Endothelial cell of umbilical vein (primary cell): ENCODE measurements around the gene HYDIN. TPM values are rescaled to one million over a fixed set of nuclear protein-coding genes. Genes with fewer than 3 reads are reported as not detected.

Experiments
- BruUV-seq: library from RNA; stranded (reverse); fragments of 400-500 nt; replicated peaks from 2 replicates; lab custom pipeline; 2021; lab: Mats Ljungman, UMichigan
- CTCF ChIA-PET: fragments of 300-600, 350-600 bp; sonication (Branson Sonifier 250); formaldehyde crosslinking; loops from one replicate; lab custom pipeline; 2021; ENCODE audit warnings: antibody characterized with exemption, inconsistent platforms; lab: Charles Lee
- POLR2A ChIA-PET: fragments of 300-600, 350-600 bp; sonication (Branson Sonifier 250); formaldehyde crosslinking; loops from one replicate; lab custom pipeline; 2021; ENCODE audit warnings: antibody characterized with exemption, inconsistent platforms; lab: Charles Lee
- DNase-seq: peaks from one replicate; pipeline ENCODE4 v3.0.0-alpha.2; 2011; ENCODE audit warnings: low read depth, low spot score
- FAIRE-seq: peaks from 2 replicates; lab custom pipeline; 2011; peaks lifted over from hg19 to GRCh38; lab: Jason Lieb, UNC
- H2AFZ ChIP-seq: 2 replicates; pipeline ENCODE4 v1.6.0; 2012; ENCODE audit warnings: low read depth, low read length, control low read depth, inconsistent platforms
- H3K27ac ChIP-seq: 2 replicates; pipeline ENCODE4 v1.5.1; 2011; ENCODE audit warnings: low read depth, mild to moderate bottlenecking, control low read depth, low read length, moderate library complexity; ENCODE audit not compliant: insufficient read depth
- H3K27me3 ChIP-seq, 2 experiments: 2 replicates each; pipeline versions ENCODE4 v1.6.0 to v1.6.1; 2011; ENCODE audit warnings: low read length in 2 of 2, mixed read lengths in 1 of 2; ENCODE audit not compliant: control insufficient read depth in 2 of 2, insufficient read depth in 2 of 2
- H3K36me3 ChIP-seq, 2 experiments: 2 replicates in 1 of 2; 3 replicates in 1 of 2; pipeline ENCODE4 v1.5.1; 2011; ENCODE audit warnings: low read length in 2 of 2, mild to moderate bottlenecking in 1 of 2, moderate library complexity in 1 of 2; ENCODE audit not compliant: control insufficient read depth in 2 of 2, insufficient read depth in 2 of 2; ENCODE audit errors: extremely low read depth in 1 of 2
- H3K4me1 ChIP-seq: 3 replicates; pipeline ENCODE4 v1.5.1; 2011; ENCODE audit warnings: mild to moderate bottlenecking, low read length; ENCODE audit not compliant: control insufficient read depth, insufficient read depth; ENCODE audit errors: extremely low read depth
- H3K4me2 ChIP-seq: 2 replicates; pipeline ENCODE4 v1.6.1; 2011; ENCODE audit warnings: low read length, control low read depth, mixed read lengths; ENCODE audit not compliant: insufficient read depth
- H3K4me3 ChIP-seq, 3 experiments: fragments of 200-600 bp in 1 of 3; sonication (generic), shearing (Covaris generic) in 1 of 3; replicated peaks in 1 of 3; 2 replicates each; pipeline ENCODE4 v1.5.1; 2011 to 2016; ENCODE audit warnings: control low read depth in 3 of 3, low read length in 3 of 3, mild to moderate bottlenecking in 2 of 3, inconsistent platforms in 1 of 3, low read depth in 1 of 3, moderate library complexity in 1 of 3; ENCODE audit not compliant: insufficient read depth in 1 of 3
- H3K79me2 ChIP-seq: 2 replicates; pipeline ENCODE4 v1.6.0; 2012; ENCODE audit warnings: low read length, inconsistent platforms; ENCODE audit not compliant: control insufficient read depth, insufficient read depth
- H3K9ac ChIP-seq: replicated peaks from 2 replicates; pipeline ENCODE3; 2011; ENCODE audit warnings: low read length, control low read depth; ENCODE audit not compliant: insufficient read depth; ENCODE audit errors: extremely low read depth
- H3K9me1 ChIP-seq: replicated peaks from 3 replicates; pipeline ENCODE4 v1.6.0; 2011; ENCODE audit warnings: mild to moderate bottlenecking, low read length; ENCODE audit not compliant: control insufficient read depth, insufficient read depth; ENCODE audit errors: extremely low read depth
- H3K9me3 ChIP-seq: replicated peaks from 2 replicates; pipeline ENCODE4 v1.5.1; 2012; ENCODE audit warnings: low read length, inconsistent platforms; ENCODE audit not compliant: control insufficient read depth, insufficient read depth
- H4K20me1 ChIP-seq: replicated peaks from 2 replicates; pipeline ENCODE3; 2011; ENCODE audit warnings: mild to moderate bottlenecking, low read length; ENCODE audit not compliant: control insufficient read depth, insufficient read depth; ENCODE audit errors: extremely low read depth
- CTCF ChIP-seq, 2 donors: IDR thresholded peaks; 1 replicate in 1 of 2; 2 replicates in 1 of 2; pipeline ENCODE4 v1.5.1; 2011; ENCODE audit warnings: low read length in 2 of 2, mild to moderate bottlenecking in 2 of 2, moderate library complexity in 2 of 2, control low read depth in 1 of 2, inconsistent platforms in 1 of 2, low read depth in 1 of 2; ENCODE audit not compliant: insufficient read depth in 1 of 2; ENCODE audit errors: extremely low read depth in 1 of 2
- EZH2 ChIP-seq: IDR thresholded peaks from 2 replicates; pipeline ENCODE4 v1.6.1; 2012; ENCODE audit warnings: borderline replicate concordance, low read depth, mild to moderate bottlenecking, moderate library complexity, low read length, inconsistent platforms; ENCODE audit not compliant: severe bottlenecking
- FOS ChIP-seq: IDR thresholded peaks from 2 replicates; pipeline ENCODE4 v1.6.1; 2011; ENCODE audit warnings: mild to moderate bottlenecking, low read length, moderate library complexity, borderline replicate concordance; ENCODE audit not compliant: insufficient read depth
- GATA2 ChIP-seq: IDR thresholded peaks from 2 replicates; pipeline ENCODE4 v1.7.0; 2011; ENCODE audit warnings: low read depth, mild to moderate bottlenecking, moderate library complexity, mixed read lengths, low read length; ENCODE audit not compliant: insufficient read length, insufficient read depth
- JUN ChIP-seq: IDR thresholded peaks from 2 replicates; pipeline ENCODE4 v1.6.1; 2011; ENCODE audit warnings: borderline replicate concordance, low read depth; ENCODE audit not compliant: insufficient read length, insufficient read depth
- MAX ChIP-seq: IDR thresholded peaks from 2 replicates; pipeline ENCODE4 v1.6.1; 2011; ENCODE audit not compliant: insufficient read depth, insufficient read length
- MYC ChIP-seq: IDR thresholded peaks from one replicate; pipeline ENCODE4 v1.6.1; 2011; ENCODE audit warnings: mild to moderate bottlenecking, low read depth, low read length
- POLR2A ChIP-seq: IDR thresholded peaks from 2 replicates; pipeline ENCODE4 v1.6.1; 2012; ENCODE audit warnings: low read depth, mild to moderate bottlenecking, control low read depth, low read length
- POLR2AphosphoS5 ChIP-seq: IDR thresholded peaks from 2 replicates; pipeline ENCODE4 v1.6.1; 2012; ENCODE audit warnings: low read depth, mild to moderate bottlenecking, control low read depth, low read length, moderate library complexity; ENCODE audit not compliant: insufficient read depth
- dilution Hi-C: fragments of 300-500 bp; cut with MboI; formaldehyde crosslinking; loops from one replicate; pipeline ENCODE4 v1.15.0; 2019; ENCODE audit warnings: low sequenced_read_pairs; ENCODE audit not compliant: extremely low pct_ligation_motif_present
- intact Hi-C: fragments of 100-400 bp; cut with micrococcal nuclease; formaldehyde crosslinking; loops from one replicate; pipeline ENCODE4 v1.10.0; 2022
- polyA plus RNA-seq, 4 experiments: library from polyadenylated mRNA; depleted of rRNA in 3 of 4; stranded (reverse) in 3 of 4; unstranded in 1 of 4; fragments of >200 nt; gene quantifications; 2 replicates each; pipeline versions ENCODE4 v1.2.1 to v1.2.3, GENCODE V29; 2011 to 2012; ENCODE audit warnings: missing spikeins in 1 of 4
- total RNA-seq: library from RNA; stranded (reverse); gene quantifications from 2 replicates; pipeline ENCODE4 v1.2.3, GENCODE V29; 2021

HYDIN gene
- total and polyA plus RNA-seq, 2 donors (not counting 3 experiments of a cell fraction or from before 2014, with no cell fraction given) = not detected

GRCh38 chr16:71264299-71264698 lies 33.8 kb upstream of the HYDIN start:
- no peak overlapping the region for H2AFZ ChIP-seq
- FAIRE-seq (no peak), DNase-seq (no peak)
- dilution Hi-C loops (no loop called here), intact Hi-C loops (no loop called here)
- H3K4me2 ChIP-seq = no peak overlapping the region
- H3K4me1 ChIP-seq = no peaks in the 10 kb centered on the region
- no peak overlapping the region for H3K27ac ChIP-seq
- H3K27me3 ChIP-seq = peaks cover under 1 to 3% of the 10 kb centered on the region in 2 experiments
- POLR2A ChIA-PET = no interaction called here
- CTCF ChIA-PET = interaction anchor here (0.7 to 1.0 kb wide), 2 partner anchors 14 to 47 kb away, joined by 3 read pairs; no protein-coding TSS in a partner anchor
- no TSS peak for BruUV-seq
- H3K9me1 ChIP-seq = no peaks in the 10 kb centered on the region
- no peak overlapping the region for H3K9ac ChIP-seq
- H3K4me3 ChIP-seq = no peak overlapping the region
- H3K79me2 ChIP-seq = no peaks in the 10 kb centered on the region
- no peaks in the 10 kb centered on the region for H4K20me1 ChIP-seq
- no peaks in the 10 kb centered on the region for H3K36me3 ChIP-seq
- no peak for TF ChIP-seq POLR2A
- TF ChIP-seq FOS = no peak
- TF ChIP-seq CTCF (IDR thresholded peaks at IDR 0.05; ENCODE audit: extremely low read depth in 1 of 2, insufficient read depth in 1 of 2, low read depth in 1 of 2, low read length in 2 of 2) = no peak
- no peak for TF ChIP-seq MAX
- TF ChIP-seq EZH2 = no peak
- no peak for TF ChIP-seq POLR2AphosphoS5
- TF ChIP-seq MYC = no peak
- no peak for TF ChIP-seq JUN
- TF ChIP-seq GATA2 = no peak
- no peaks in the 10 kb centered on the region for H3K9me3 ChIP-seq
